OCI-LY3 (cell line): Measurements from ENCODE around the gene DNAJC24.

ENCODE experiments used
- CTCF ChIP-seq: fragments of 200-600, 300-600 bp; sonication (generic); IDR thresholded peaks from 2 replicates; pipeline ENCODE4 v1.5.1; 2014; ENCODE audit warnings: antibody characterized with exemption, low read length, low read depth
- EZH2phosphoT487 ChIP-seq: fragments of 200-600 bp; shearing (Covaris generic); IDR thresholded peaks from 2 replicates; pipeline ENCODE4 v1.6.1; 2018; ENCODE audit warnings: antibody characterized with exemption, mixed run types, low read depth

DNA sequence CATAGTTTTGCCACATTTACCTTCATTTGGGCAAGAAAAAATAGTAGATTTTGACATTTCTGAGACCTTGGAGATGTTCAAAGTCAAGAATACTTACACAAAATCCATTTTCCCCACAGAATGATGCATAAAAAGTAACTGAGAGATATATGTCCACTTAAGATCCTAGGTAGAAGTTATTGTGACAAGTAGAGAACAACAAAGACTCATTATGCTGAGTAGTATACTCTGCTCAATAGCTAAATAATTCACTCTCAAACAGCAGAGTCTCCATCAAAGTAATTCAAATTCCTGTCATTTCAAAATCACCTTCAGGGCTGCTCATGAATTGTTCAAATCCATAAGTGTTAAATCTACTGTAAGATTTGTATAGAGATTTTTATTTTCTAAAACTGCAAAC, 104.4 kb downstream of the DNAJC24 start:
- no peak for TF ChIP-seq CTCF
- TF ChIP-seq EZH2phosphoT487, result no peak
